A549 (cell line): ENCODE measurements around the gene GSTM3.
"Not testable (repeated sequence)": the region's sequence is repeated elsewhere in the genome, so short reads cannot be mapped to it uniquely, and the experiment has no call there.

Experiments used
- CBX2 ChIP-seq: fragments of 200-600 bp; sonication (generic); IDR thresholded peaks from 2 replicates; pipeline ENCODE4 v1.6.1; 2016; ENCODE audit warnings: low read depth, mild to moderate bottlenecking, borderline replicate concordance
- CTCF ChIP-seq: fragments of >200 bp; sonication (Bioruptor Twin); formaldehyde crosslinking; IDR thresholded peaks from 3 replicates; pipeline ENCODE4 v1.5.1; 2016
- EP300 ChIP-seq, 2 experiments: fragments of >200 bp; sonication (Bioruptor Twin); formaldehyde crosslinking; IDR thresholded peaks; 2 replicates in 1 of 2; 3 replicates in 1 of 2; pipeline ENCODE4 v1.6.1; 2016 to 2017
- HOXB13 ChIP-seq: fragments of 250-450 bp; sonication (Bioruptor Pico); IDR thresholded peaks from 2 replicates; pipeline ENCODE4 v1.5.0; 2020; ENCODE audit warnings: low read depth, mild to moderate bottlenecking, moderate library complexity
- KDM1A ChIP-seq: fragments of 200-600 bp; sonication (generic); IDR thresholded peaks from 2 replicates; pipeline ENCODE4 v1.6.1; 2016; ENCODE audit warnings: low read depth, mild to moderate bottlenecking
- POLR2A ChIP-seq: IDR thresholded peaks from 2 replicates; pipeline ENCODE4 v1.6.1; 2012; ENCODE audit warnings: mild to moderate bottlenecking, low read length
- RAD21 ChIP-seq, 2 experiments: fragments of >200 bp in 1 of 2; sonication (Bioruptor Twin) in 1 of 2; formaldehyde crosslinking in 1 of 2; IDR thresholded peaks in 1 of 2; conservative IDR thresholded peaks in 1 of 2; 2 replicates in 1 of 2; 3 replicates in 1 of 2; pipeline ENCODE4 v1.6.1; 2012 to 2018; ENCODE audit warnings: inconsistent platforms in 1 of 2
- REST ChIP-seq: fragments of 200-600 bp; sonication (generic); IDR thresholded peaks from 2 replicates; pipeline ENCODE4 v1.6.1; 2016; ENCODE audit warnings: antibody characterized with exemption, mild to moderate bottlenecking, moderate library complexity
- SREBF2 ChIP-seq: fragments of 450-650 bp; IDR thresholded peaks from 2 replicates; pipeline ENCODE4 v1.6.1; 2014; ENCODE audit warnings: mild to moderate bottlenecking, moderate library complexity
- TF ChIP-seq, protein P1 (sequence below): fragments of 450-650 bp; IDR thresholded peaks from 2 replicates; pipeline ENCODE4 v1.6.1; 2014; ENCODE audit warnings: antibody characterized with exemption
- TF ChIP-seq, protein P2 (sequence below): fragments of >200 bp; sonication (Bioruptor Twin); formaldehyde crosslinking; IDR thresholded peaks from 3 replicates; pipeline ENCODE4 v1.6.1; 2016
- TF ChIP-seq, protein P3 (sequence below): IDR thresholded peaks from 2 replicates; pipeline ENCODE4 v1.6.1; 2012
- TF ChIP-seq, protein P4 (sequence below): fragments of 150-350 bp; IDR thresholded peaks from 2 replicates; pipeline ENCODE4 v1.6.1; 2014; ENCODE audit warnings: low read depth, mild to moderate bottlenecking, low read length

GRCh38 chr1:109708949-109709348, 31.9 kb downstream of the GSTM3 start:
- TF ChIP-seq CTCF; REST; RAD21 (conservative IDR thresholded peaks at IDR 0.05 in 1 of 2, IDR thresholded peaks at IDR 0.05 in 1 of 2); POLR2A; KDM1A; HOXB13; CBX2; SREBF2; EP300 (IDR thresholded peaks at IDR 0.05): not testable (repeated sequence)
- TF ChIP-seq, protein P1, sequence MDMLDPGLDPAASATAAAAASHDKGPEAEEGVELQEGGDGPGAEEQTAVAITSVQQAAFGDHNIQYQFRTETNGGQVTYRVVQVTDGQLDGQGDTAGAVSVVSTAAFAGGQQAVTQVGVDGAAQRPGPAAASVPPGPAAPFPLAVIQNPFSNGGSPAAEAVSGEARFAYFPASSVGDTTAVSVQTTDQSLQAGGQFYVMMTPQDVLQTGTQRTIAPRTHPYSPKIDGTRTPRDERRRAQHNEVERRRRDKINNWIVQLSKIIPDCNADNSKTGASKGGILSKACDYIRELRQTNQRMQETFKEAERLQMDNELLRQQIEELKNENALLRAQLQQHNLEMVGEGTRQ, result not testable (repeated sequence)
- TF ChIP-seq, protein P2, sequence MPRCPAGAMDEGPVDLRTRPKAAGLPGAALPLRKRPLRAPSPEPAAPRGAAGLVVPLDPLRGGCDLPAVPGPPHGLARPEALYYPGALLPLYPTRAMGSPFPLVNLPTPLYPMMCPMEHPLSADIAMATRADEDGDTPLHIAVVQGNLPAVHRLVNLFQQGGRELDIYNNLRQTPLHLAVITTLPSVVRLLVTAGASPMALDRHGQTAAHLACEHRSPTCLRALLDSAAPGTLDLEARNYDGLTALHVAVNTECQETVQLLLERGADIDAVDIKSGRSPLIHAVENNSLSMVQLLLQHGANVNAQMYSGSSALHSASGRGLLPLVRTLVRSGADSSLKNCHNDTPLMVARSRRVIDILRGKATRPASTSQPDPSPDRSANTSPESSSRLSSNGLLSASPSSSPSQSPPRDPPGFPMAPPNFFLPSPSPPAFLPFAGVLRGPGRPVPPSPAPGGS, result not testable (repeated sequence)
- TF ChIP-seq, protein P3, sequence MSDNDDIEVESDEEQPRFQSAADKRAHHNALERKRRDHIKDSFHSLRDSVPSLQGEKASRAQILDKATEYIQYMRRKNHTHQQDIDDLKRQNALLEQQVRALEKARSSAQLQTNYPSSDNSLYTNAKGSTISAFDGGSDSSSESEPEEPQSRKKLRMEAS, result not testable (repeated sequence)
- TF ChIP-seq, protein P4, sequence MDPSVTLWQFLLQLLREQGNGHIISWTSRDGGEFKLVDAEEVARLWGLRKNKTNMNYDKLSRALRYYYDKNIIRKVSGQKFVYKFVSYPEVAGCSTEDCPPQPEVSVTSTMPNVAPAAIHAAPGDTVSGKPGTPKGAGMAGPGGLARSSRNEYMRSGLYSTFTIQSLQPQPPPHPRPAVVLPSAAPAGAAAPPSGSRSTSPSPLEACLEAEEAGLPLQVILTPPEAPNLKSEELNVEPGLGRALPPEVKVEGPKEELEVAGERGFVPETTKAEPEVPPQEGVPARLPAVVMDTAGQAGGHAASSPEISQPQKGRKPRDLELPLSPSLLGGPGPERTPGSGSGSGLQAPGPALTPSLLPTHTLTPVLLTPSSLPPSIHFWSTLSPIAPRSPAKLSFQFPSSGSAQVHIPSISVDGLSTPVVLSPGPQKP, result not testable (repeated sequence)
